ENCODE data around the gene DROSHA. TPM values are rescaled to one million over a fixed set of nuclear protein-coding genes. Genes with fewer than 3 reads are reported as not detected.

DROSHA gene
- total and polyA plus RNA-seq, 2 of the 8 experiments (the other 6 are each of a cell fraction or from before 2014, with no cell fraction given), result 65.9 to 122 TPM

- TF ChIP-seq CBX5 (IDR thresholded peaks at IDR 0.05; ENCODE audit: low read depth, low read length), result no peak
- TF ChIP-seq POLR2AphosphoS5 (IDR thresholded peaks at IDR 0.05; ENCODE audit: low read depth, low read length), result no peak
- no peak for TF ChIP-seq BACH1 (IDR thresholded peaks at IDR 0.05; ENCODE audit: low read length)
- no peak for TF ChIP-seq RBBP5 (IDR thresholded peaks at IDR 0.05; ENCODE audit: borderline replicate concordance, low read depth, low read length)
- no peak for TF ChIP-seq POU5F1 (IDR thresholded peaks at IDR 0.05; ENCODE audit: low read depth, low read length)
Observed at GRCh38 chr5:31380049-31380448, 151.8 kb downstream of the DROSHA start (continued).

Measured in H1 (cell line).